ENCODE data around the gene STARD7.

STARD7 gene

GRCh38 chr2:96198921-96199320 is 9.7 kb downstream of the STARD7 start:
- DNase-seq (ENCODE audit: low read depth in 1 of 2, low spot score in 1 of 2) = no peak

- DNase-seq (ENCODE audit: low read depth in 1 of 2, low spot score in 1 of 2) = no peak
Observed at GRCh38 chr2:96197546-96198255, 10.9 kb downstream of the STARD7 start.

- no peak for DNase-seq (ENCODE audit: low read depth in 1 of 2, low spot score in 1 of 2)
Observed at GRCh38 chr2:96195410-96196066, 13.1 kb downstream of the STARD7 start.

- no peak for DNase-seq (ENCODE audit: low read depth in 1 of 2, low spot score in 1 of 2)
Observed at GRCh38 chr2:96191937-96192670, 16.5 kb downstream of the STARD7 start.

GRCh38 chr2:96188821-96189526 is 19.7 kb downstream of the STARD7 start:
- DNase-seq (ENCODE audit: low read depth in 1 of 2, low spot score in 1 of 2) = no peak

- no peak for DNase-seq (ENCODE audit: low read depth in 1 of 2, low spot score in 1 of 2)
Observed at GRCh38 chr2:96186562-96186961, 22.1 kb downstream of the STARD7 start.

GRCh38 chr2:96185516-96185915 is 23.1 kb downstream of the STARD7 start:
- DNase-seq (ENCODE audit: low read depth in 1 of 2, low spot score in 1 of 2) = no peak

GRCh38 chr2:96184989-96185388 is 23.6 kb downstream of the STARD7 start:
- no peak for DNase-seq (ENCODE audit: low read depth in 1 of 2, low spot score in 1 of 2)

- DNase-seq (ENCODE audit: low read depth in 1 of 2, low spot score in 1 of 2) = no peak
Observed at GRCh38 chr2:96184188-96184587, 24.4 kb downstream of the STARD7 start.

- no peak for DNase-seq (ENCODE audit: low read depth in 1 of 2, low spot score in 1 of 2)
Observed at GRCh38 chr2:96181529-96181928, 27.1 kb downstream of the STARD7 start.

- DNase-seq (ENCODE audit: low read depth in 1 of 2, low spot score in 1 of 2) = no peak
Observed at GRCh38 chr2:96180521-96180920, 28.1 kb downstream of the STARD7 start.

- DNase-seq (ENCODE audit: low read depth in 1 of 2, low spot score in 1 of 2) = no peak
Observed at GRCh38 chr2:96180002-96180401, 28.6 kb downstream of the STARD7 start.

GRCh38 chr2:96176661-96177060 is 32.0 kb downstream of the STARD7 start:
- no peak for DNase-seq (ENCODE audit: low read depth in 1 of 2, low spot score in 1 of 2)

GRCh38 chr2:96175951-96176350 is 32.7 kb downstream of the STARD7 start:
- no peak for DNase-seq (ENCODE audit: low read depth in 1 of 2, low spot score in 1 of 2)

- DNase-seq (ENCODE audit: low read depth in 1 of 2, low spot score in 1 of 2) = peak; percentile 68 to 74
Observed at GRCh38 chr2:96174251-96175144, 34.1 kb downstream of the STARD7 start.

- DNase-seq (ENCODE audit: low read depth in 1 of 2, low spot score in 1 of 2) = no peak
Observed at GRCh38 chr2:96171831-96172230, 36.8 kb downstream of the STARD7 start.

GRCh38 chr2:96170626-96171025 is 38.0 kb downstream of the STARD7 start:
- no peak for DNase-seq (ENCODE audit: low read depth in 1 of 2, low spot score in 1 of 2)

GRCh38 chr2:96169868-96170507 is 38.6 kb downstream of the STARD7 start:
- no peak for DNase-seq (ENCODE audit: low read depth in 1 of 2, low spot score in 1 of 2)

GRCh38 chr2:96167407-96168013 is 41.1 kb downstream of the STARD7 start:
- no peak for DNase-seq (ENCODE audit: low read depth in 1 of 2, low spot score in 1 of 2)

Data from activated T-helper 1 cell treated with anti-CD3 and anti-CD28 coated beads, Interleukin-2, amount 50 U/mL, for 16 hours (primary cell).